Activated CD4-positive, alpha-beta T cell treated with anti-CD3 and anti-CD28 coated beads, Interleukin-2, amount 50 U/mL, for 16 hours (primary cell): ENCODE results near the gene APBB1.
A peak's percentile ranks its signal among the peaks of the same experiment; 100 is the strongest.
"Not testable (repeated sequence)": the region's sequence is repeated elsewhere in the genome, so short reads cannot be mapped to it uniquely, and the experiment has no call there.

ENCODE experiments used
- DNase-seq: peaks from one replicate; pipeline ENCODE4 v3.0.0-alpha.2; 2020

APBB1 gene

GRCh38 chr11:6415797-6416196, 3.1 kb downstream of the APBB1 start:
- no peak for DNase-seq

DNA sequence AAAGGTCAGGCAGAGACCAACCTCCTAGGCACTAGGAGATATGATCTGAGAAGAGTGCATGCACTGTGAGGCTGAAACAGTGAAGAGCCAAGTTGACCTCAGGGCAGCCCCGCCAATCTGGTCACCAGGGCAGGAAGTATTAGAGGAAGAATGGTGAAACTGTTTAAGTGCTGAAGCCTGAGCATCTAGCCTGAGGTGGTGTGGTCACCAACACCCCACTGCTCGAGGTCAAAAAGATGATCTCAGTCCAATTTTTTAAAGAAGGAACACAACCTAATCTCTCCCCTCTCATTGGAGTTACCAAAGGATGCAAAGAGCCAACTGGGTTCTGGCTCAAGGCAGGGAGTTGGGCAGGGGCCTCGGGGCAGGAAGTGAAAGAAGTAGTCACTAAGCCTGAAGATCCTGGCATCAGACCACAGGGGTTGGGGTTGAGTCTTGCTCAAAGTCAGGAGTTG, 4.0 kb downstream of the APBB1 start:
- DNase-seq: peak; percentile 52

DNA sequence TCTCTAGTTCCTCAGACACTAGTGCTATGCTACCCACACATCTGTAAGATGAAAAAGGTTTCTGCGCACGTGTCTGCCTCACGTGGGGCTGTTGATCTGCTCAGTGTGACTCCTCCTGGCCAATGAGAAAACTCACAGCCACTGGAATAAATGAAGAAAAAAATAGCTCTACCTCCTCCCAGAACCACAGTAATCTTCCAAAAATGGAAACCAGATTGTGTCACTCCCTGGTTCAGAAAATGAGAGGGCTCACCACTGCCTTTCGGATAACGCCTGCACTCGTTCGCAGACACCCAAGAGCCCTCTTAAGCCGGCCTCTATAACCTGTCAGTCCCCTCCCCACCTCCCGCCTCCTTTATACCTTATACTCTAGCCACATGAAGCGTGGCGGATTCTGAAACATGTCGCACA, 5.1 kb downstream of the APBB1 start:
- peak; percentile 37 for DNase-seq

DNA sequence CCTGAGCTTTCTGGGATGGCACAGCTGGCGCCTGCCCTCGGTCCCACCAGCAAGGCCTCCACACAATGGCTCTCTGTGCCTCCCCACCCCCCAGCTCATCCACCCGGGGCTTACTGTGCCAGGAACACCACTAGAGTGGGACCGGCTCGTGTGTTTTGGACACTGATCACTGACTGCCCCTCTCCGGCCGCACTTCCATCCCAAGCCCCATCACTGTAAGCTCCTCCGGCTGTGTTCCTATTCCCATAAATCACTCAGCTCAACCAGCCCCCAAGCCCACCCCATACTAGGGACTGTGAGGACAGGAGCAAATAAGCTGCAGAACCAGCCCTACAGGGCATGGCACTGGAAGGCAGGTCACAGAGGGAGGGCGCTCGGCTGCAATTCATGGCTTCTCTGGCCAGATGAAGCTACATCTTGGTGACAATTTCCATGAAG, 7.3 kb downstream of the APBB1 start:
- no peak for DNase-seq

GRCh38 chr11:6410695-6411430, 8.0 kb downstream of the APBB1 start:
- DNase-seq: no peak

DNA sequence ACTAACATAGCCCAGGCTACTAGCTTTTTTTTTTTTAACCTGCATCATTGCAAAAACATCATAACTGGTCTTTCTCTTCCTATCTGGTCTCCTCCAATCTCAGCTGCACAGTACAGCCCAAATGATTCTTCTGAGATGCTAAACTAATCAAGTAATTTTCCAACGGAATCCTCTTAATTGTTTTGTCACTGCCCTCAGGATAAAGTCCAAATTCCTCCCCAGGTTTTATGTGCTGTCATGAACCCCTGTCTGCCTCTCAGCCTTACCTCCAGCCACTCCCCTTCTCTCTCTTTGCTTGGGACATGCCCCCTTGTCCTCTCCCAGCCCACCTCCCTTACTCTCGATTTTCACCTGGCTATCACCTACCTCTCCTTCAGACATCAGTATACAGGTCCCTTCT, 12.5 kb downstream of the APBB1 start:
- no peak for DNase-seq

GRCh38 chr11:6405846-6406245, 13.0 kb downstream of the APBB1 start:
- no peak for DNase-seq

GRCh38 chr11:6405052-6405667, 13.7 kb downstream of the APBB1 start:
- no peak for DNase-seq

DNA sequence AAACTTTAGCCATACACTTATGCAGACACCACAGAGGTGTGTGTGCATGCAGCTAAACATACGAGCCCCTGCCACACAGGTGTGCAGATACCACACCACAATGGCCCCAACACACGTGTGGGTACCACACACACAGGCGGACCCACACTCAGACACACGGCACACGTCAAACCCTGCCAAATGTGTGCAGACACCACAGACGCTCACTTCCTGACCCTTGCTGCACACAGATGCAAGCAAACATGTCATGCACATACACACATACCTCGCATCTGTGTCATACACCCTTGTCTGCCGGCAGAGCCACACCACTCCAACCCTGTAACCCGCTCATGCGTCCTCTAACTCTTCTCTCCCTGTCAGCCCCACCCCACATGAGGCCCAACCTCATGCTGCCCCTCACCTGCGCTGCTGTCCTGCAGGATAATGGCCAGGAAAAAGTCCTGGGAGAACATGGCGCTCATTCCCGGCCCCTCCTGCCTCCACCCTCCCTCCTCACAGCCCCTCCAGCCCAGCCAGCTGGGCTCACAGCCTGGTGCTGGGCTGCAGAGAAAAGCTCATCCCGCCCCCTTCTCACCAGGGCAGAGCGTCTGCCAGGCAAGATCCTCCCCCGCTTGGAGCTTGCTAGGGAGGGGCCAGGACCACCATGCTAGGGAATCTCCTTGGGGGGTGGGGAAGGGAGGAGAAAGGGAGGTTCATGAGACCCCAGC, 14.4 kb downstream of the APBB1 start:
- no peak for DNase-seq

GRCh38 chr11:6403539-6403938, 15.4 kb downstream of the APBB1 start:
- DNase-seq: no peak

DNA sequence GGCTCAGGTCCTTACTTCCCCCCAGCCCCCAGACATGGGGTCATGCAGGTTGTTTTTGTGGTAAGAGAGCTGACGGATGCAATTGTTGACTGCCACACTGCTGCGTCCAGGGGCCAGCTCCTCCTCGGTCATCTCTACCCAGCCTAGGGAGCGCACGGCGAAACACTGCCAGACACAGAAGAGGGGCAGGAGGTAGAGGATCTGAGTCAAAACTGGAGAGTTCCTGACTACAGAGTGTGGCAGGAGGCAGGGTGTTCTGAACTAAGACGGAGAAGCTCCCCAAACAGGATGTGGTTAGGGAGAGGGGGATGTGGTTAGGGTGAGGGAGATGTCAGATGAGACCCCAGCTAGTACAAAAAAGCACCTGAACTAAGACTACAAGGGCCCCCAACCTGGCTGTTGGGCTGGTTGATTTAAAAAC, 16.3 kb downstream of the APBB1 start:
- DNase-seq: peak; percentile 94

DNA sequence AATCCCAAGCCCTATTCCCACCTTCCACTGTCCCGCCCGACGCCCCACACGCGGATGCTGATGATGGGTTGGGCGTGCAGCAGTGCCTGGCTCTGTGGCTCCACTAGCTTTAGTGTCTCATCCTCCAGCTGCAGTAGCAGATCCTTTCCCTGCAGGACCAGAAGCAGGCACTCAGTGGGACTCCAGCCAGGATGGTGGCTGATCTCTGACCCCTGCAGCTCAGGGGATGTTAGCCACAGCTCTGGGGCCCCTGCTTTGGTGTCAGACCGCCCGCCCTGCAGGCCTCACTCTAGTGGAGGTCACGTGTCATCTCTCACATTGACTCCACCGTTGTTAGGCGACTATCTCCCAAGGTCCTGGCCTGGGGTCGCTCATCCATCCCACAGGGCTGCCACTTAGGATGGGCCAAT, 16.8 kb downstream of the APBB1 start:
- DNase-seq: peak; percentile 64

DNA sequence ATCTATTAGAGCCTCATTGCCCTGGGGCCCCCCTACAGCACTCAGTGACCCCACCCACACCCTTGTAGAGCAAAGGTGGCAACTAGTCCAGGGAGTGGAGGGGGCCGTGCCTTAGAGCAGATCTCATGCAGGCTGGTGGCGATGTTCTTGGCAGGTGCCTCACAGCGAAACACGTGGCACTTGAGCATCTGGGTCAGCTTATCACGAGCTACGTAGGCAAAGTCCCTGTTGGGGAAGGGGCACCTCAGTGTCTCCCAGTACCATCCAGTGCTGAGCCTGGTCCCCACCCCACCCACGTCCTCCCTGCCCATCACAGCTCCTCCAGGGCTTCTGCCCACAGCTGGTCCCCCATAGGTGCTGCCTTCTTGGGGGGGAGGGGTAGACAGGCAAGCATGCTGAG, 17.4 kb downstream of the APBB1 start:
- DNase-seq: no peak

DNA sequence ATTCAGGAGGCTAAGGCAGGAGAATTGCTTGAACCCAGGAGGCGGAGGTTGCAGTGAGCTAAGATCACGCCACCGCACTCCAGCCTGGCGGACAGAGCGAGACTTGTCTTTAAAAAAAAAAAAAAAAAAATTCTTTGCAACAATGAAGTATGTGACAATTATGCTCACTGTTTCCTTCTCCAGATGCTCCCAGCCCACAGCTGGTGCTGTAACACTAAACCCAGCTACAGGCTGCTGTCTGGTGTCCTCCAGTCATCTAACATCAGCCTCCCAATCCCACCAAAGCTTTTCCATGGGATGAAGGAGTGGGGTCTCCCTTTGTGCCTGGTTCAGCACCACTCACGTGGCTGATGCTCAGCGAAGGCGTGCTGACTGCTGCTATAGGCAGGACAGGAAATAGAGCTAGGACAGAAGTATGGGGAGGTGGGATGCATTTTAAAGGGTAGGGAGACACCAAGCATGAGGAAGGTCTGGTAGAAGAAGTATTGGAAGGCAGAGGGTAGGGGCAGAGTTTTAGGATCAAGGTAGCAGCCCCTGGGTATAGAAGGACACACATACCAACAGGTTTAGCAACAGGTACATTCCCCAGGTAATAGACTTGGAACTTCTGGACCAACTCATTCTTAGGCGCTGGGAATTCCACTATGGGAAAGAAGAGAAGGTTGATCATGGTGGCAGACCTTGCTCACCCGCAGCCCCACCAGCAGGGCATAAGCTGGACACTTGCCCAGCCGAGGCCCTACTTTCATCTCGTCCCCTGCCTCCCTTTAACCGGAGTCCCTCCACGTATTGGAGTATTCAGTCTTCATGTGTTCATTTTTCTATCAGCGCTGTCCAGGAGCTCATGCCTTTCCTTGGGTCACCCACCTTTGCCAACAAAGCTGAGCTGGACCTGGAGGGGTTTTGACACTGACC, 18.2 kb downstream of the APBB1 start:
- DNase-seq: no peak

DNA sequence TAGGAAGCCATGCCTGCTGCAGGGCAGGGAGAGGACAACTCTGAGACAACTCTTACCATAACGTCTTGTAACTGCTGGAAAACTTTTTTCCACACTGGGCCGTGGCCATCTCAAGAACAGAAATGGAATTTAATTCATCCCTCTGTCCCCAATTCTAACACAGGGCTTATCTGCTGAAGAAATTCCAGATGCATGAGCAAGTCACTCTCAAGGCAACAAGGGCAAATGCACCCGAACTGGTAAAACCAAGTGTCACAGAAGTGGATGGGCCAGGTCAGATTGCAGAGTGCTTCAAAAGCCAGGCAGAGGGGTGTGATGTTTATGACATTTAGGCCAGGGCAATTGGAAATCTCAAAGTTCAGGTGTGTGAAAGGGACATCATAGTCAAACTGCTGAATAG, 21.3 kb downstream of the APBB1 start:
- no peak for DNase-seq

- DNase-seq: no peak
Observed at GRCh38 chr11:6397156-6397555, 21.7 kb downstream of the APBB1 start.

DNA sequence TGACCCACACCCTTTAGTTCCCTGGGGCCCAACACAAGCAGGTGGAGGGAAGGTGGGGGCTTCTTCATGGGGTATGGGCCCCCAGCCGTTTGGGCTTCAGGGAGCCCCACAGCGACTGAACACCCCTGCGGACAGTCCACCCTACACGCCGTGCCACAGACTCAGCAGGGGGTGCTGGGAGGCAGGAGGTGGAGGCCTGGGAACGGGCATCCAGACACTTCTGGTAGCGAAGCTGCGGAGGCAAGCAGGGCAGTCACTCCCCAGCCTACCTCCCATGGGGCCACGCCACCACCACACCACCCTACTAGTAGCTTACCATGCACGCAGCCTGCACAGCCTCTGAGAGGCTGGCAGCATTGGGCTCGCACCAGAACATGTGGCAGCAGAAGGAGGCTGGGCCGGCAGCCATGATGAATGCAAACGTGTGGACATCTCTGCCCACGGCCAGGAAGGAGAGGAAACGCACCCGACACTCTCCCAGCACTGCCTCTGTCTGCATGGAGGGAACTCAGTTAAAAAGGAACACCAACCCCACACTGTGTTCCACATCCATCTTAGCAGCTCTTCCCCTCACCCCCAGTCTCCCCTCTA, 23.3 kb downstream of the APBB1 start:
- no peak for DNase-seq

DNA sequence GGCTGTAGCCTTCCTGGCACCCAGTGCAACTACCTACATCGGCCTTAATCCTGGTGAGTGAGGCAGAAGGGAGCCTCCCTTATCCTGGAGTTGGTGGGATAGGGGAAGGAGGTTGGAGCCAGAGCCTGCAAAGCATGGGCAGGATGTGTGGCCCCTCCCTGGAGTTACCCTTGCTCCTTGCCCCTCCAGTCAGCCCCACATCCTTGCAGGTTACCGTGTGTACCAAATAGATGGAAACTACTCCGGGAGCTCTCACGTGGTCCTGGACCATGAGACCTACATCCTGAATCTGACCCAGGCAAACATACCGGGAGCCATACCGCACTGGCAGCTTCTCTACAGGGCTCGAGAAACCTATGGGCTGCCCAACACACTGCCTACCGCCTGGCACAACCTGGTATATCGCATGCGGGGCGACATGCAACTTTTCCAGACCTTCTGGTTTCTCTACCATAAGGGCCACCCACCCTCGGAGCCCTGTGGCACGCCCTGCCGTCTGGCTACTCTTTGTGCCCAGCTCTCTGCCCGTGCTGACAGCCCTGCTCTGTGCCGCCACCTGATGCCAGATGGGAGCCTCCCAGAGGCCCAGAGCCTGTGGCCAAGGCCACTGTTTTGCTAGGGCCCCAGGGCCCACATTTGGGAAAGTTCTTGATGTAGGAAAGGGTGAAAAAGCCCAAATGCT, 24.8 kb downstream of the APBB1 start:
- no peak for DNase-seq

GRCh38 chr11:6392251-6392650, 26.6 kb downstream of the APBB1 start:
- DNase-seq: not testable (repeated sequence)

- no peak for DNase-seq
Observed at GRCh38 chr11:6391537-6392134, 27.3 kb downstream of the APBB1 start.

DNA sequence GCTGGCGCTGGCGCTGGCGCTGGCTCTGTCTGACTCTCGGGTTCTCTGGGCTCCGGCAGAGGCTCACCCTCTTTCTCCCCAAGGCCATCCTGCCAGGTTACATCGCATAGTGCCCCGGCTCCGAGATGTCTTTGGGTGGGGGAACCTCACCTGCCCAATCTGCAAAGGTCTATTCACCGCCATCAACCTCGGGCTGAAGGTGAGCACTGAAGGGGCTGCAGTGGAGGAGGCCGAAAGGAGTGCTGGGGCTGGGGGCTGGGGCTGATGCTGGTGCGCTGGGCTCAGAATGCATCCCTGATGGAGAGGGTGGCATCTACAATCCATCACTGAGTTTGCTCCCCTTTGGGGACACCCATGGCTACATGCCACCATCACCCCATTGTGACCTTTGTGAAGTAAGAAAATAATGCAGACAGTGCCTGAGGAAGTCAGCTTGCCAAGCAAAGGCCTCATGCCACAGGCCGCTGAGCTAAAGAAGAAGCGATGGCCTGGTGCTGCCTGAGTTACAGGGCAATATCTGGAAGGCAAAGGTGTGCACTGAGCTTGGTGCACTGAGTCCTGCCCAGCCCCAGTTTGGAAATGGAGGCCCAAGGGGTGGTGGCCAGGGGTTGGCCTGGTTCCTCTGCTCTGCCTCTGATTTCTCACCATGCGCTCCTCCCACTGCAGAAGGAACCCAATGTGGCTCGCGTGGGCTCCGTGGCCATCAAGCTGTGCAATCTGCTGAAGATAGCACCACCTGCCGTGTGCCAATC, 28.0 kb downstream of the APBB1 start:
- DNase-seq: no peak
